ENCODE measurements around the gene TRIM17.

TRIM17 gene

DNA sequence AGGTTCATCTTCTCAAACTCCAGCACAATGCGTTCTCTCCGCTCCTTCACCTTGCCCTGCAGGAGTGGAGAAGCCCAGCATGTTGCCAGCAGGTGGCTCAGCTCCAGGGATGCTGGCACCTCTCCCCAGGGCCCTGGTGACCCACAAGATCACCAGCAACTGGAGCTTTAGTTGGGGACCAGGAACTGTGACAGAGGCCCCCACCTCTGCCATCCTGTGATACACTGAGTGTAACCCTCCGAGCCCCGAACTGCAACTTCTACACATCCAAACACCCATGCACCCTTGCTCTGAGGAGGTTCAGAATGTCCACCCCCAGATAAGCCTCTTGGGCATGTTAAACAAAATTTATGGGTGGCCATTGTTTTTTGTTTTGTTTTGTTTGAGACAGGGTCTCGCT lies 5.5 kb downstream of the TRIM17 start:
- Histone ChIP-seq H3K36me3 (ENCODE audit: control insufficient read depth, low read length) (peaks cover 4% of the 10 kb centered on the region), H4K20me1 (ENCODE audit: control insufficient read depth, insufficient read depth, low read depth, low read length) (no peaks in the 10 kb centered on the region)
- TF ChIP-seq, protein P1, sequence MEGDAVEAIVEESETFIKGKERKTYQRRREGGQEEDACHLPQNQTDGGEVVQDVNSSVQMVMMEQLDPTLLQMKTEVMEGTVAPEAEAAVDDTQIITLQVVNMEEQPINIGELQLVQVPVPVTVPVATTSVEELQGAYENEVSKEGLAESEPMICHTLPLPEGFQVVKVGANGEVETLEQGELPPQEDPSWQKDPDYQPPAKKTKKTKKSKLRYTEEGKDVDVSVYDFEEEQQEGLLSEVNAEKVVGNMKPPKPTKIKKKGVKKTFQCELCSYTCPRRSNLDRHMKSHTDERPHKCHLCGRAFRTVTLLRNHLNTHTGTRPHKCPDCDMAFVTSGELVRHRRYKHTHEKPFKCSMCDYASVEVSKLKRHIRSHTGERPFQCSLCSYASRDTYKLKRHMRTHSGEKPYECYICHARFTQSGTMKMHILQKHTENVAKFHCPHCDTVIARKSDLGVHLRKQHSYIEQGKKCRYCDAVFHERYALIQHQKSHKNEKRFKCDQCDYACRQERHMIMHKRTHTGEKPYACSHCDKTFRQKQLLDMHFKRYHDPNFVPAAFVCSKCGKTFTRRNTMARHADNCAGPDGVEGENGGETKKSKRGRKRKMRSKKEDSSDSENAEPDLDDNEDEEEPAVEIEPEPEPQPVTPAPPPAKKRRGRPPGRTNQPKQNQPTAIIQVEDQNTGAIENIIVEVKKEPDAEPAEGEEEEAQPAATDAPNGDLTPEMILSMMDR (IDR thresholded peaks at IDR 0.05; ENCODE audit: low read depth, low read length, poor library complexity, severe bottlenecking): no peak
- no peak for TF ChIP-seq EZH2phosphoT487 (IDR thresholded peaks at IDR 0.05; ENCODE audit: borderline replicate concordance, low read length)

DNA sequence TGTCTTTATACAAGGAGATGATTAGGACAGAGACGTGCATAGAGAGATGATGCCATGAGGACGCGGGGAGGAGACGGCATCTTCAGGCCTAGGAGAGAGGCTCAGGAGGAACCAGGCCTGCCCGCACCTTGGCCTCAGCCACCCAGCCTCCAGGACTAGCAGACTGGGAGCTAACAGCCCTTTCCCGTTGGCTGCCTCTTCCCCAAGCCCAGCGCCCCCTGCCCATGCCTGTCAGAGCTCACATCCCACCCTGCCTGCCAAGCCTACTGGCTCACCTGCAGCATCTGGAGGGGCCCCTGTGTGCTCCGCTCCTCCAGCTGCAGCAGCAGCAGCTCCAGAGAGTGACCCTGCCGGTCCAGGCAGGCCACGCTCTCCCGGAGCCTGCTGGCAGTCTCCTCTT lies 6.0 kb downstream of the TRIM17 start:
- no peaks in the 10 kb centered on the region for H3K27me3 ChIP-seq (ENCODE audit: control insufficient read depth, low read length)
- H3F3A ChIP-seq (ENCODE audit: control insufficient read depth, insufficient read depth): no peaks in the 10 kb centered on the region
- peaks cover 6% of the 10 kb centered on the region for H3K36me3 ChIP-seq (ENCODE audit: control insufficient read depth, low read length)
- no peak overlapping the region for H3K4me3 ChIP-seq (ENCODE audit: low read length)
- H3K9me3 ChIP-seq (ENCODE audit: control insufficient read depth, insufficient read depth, low read length): no peaks in the 10 kb centered on the region
- H3K4me2 ChIP-seq (ENCODE audit: low read length): no peak overlapping the region
- no peaks in the 10 kb centered on the region for H3K9me2 ChIP-seq (replicated peaks; ENCODE audit: control insufficient read depth, low read length)
- TF ChIP-seq, protein P1 (IDR thresholded peaks at IDR 0.05; ENCODE audit: low read depth, low read length, poor library complexity, severe bottlenecking): no peak
- TF ChIP-seq EZH2phosphoT487 (IDR thresholded peaks at IDR 0.05; ENCODE audit: borderline replicate concordance, low read length): no peak
- peaks cover 22% of the 10 kb centered on the region for H3K79me2 ChIP-seq (ENCODE audit: control insufficient read depth, low read length)
- peaks cover 1% of the 10 kb centered on the region; the same call in 1 of the 2 replicates for H4K20me1 ChIP-seq (ENCODE audit: control insufficient read depth, insufficient read depth, low read depth, low read length)
- peaks cover 9% of the 10 kb centered on the region for H3K4me1 ChIP-seq (ENCODE audit: control insufficient read depth, low read length)
- no peak overlapping the region for H3K27ac ChIP-seq (ENCODE audit: low read depth, low read length)

More for the DNA sequence above, 5.5 kb downstream of the TRIM17 start:
- no peak overlapping the region for H3K4me2 ChIP-seq (ENCODE audit: low read length)
- peaks cover 17% of the 10 kb centered on the region for H3K79me2 ChIP-seq (ENCODE audit: control insufficient read depth, low read length)
- H3K9me3 ChIP-seq (ENCODE audit: control insufficient read depth, insufficient read depth, low read length): no peaks in the 10 kb centered on the region
- no peaks in the 10 kb centered on the region for H3K9me2 ChIP-seq (replicated peaks; ENCODE audit: control insufficient read depth, low read length)
- H3K27ac ChIP-seq (ENCODE audit: low read depth, low read length): no peak overlapping the region
- H3K4me3 ChIP-seq (ENCODE audit: low read length): no peak overlapping the region
- no peaks in the 10 kb centered on the region for H3F3A ChIP-seq (ENCODE audit: control insufficient read depth, insufficient read depth)
- peaks cover 9% of the 10 kb centered on the region for H3K4me1 ChIP-seq (ENCODE audit: control insufficient read depth, low read length)
- H3K27me3 ChIP-seq (ENCODE audit: control insufficient read depth, low read length): no peaks in the 10 kb centered on the region

DNA sequence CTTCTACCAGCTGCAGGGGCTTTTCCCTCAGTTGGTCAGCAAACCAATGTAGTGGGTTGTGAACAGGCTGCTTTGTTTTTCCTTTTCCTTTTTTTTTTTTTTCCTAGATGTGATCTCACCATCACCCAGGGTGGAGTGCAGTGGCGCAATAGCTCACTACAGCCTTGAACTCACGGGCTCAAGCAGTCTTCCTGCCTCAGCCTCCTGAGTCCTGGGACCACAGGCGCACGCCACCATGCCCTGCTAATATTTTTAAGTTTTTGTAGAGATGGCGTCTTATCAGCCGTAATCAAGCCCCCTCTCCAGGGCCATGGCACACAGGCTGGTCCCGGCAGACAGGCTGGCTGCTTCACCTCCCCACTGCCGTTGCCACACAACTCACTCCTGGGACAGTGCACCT lies 6.6 kb downstream of the TRIM17 start:
- Histone ChIP-seq H3K36me3 (ENCODE audit: control insufficient read depth, low read length) (peaks cover 12% of the 10 kb centered on the region), H3K4me2 (ENCODE audit: low read length) (no peak overlapping the region), H4K20me1 (ENCODE audit: control insufficient read depth, insufficient read depth, low read depth, low read length) (peaks cover 8% of the 10 kb centered on the region; the same call in 1 of the 2 replicates), H3K4me1 (ENCODE audit: control insufficient read depth, low read length) (peaks cover 13% of the 10 kb centered on the region), H3F3A (ENCODE audit: control insufficient read depth, insufficient read depth) (no peaks in the 10 kb centered on the region), H3K27me3 (ENCODE audit: control insufficient read depth, low read length) (no peaks in the 10 kb centered on the region), H3K4me3 (ENCODE audit: low read length) (no peak overlapping the region), H3K27ac (ENCODE audit: low read depth, low read length) (no peak overlapping the region), H3K79me2 (ENCODE audit: control insufficient read depth, low read length) (peaks cover 28% of the 10 kb centered on the region), H3K9me3 (ENCODE audit: control insufficient read depth, insufficient read depth, low read length) (no peaks in the 10 kb centered on the region), H3K9me2 (replicated peaks; ENCODE audit: control insufficient read depth, low read length) (no peaks in the 10 kb centered on the region)
- TF ChIP-seq, protein P1 (IDR thresholded peaks at IDR 0.05; ENCODE audit: low read depth, low read length, poor library complexity, severe bottlenecking): no peak
- TF ChIP-seq EZH2phosphoT487 (IDR thresholded peaks at IDR 0.05; ENCODE audit: borderline replicate concordance, low read length): no peak

Data from DOHH2 (cell line).